Adipose tissue (tissue), 3 donors: ENCODE measurements around the gene CAV1. TPM values are rescaled to one million over a fixed set of nuclear protein-coding genes. Genes with fewer than 3 reads are reported as not detected.
"Not testable (repeated sequence)": the region's sequence is repeated elsewhere in the genome, so short reads cannot be mapped to it uniquely, and the experiment has no call there.

Experiments used
- H3K27ac ChIP-seq: one replicate; pipeline ENCODE4 v1.5.1; 2013; ENCODE audit warnings: low read depth, low read length
- WGBS, 3 donors: extraction: QIAGEN DNeasy Blood & Tissue Kit; methylation state at CpG; one replicate each; pipeline ENCODE4 v1.1.7; 2013; 5-methylcytosine and 5-hydroxymethylcytosine counted together
- polyA plus RNA-seq, 3 donors: library from polyadenylated mRNA; stranded (reverse); fragments of 200-250 nt; gene quantifications; one replicate each; pipeline ENCODE4 v1.2.3, GENCODE V29; 2013
- donor health status: healthy with polysubstance abuse.
- donor health status: Bipolar disorder and iron deficiency.
- donor health status: healthy.

Gene CAV1
- polyA plus RNA-seq, result 100 to 1,000 TPM in 2 of 3 donors, 10 to 100 TPM in 1; 41.4 to 407 (median 203) TPM

- 1 to 2% (median 1%) methylated on average over 41 to 42 of the region's 42 CpGs for WGBS, 3 donors
- peak within 1 kb of the TSS; percentile 53 for H3K27ac ChIP-seq
Measured at GRCh38 chr7:116524609-116525297, at the start of gene CAV1. Gene CAV1 (plus strand): TSS chr7:116525036. CDS start chr7:116525063, 27 bp downstream.

GRCh38 chr7:116477625-116478024 is 47.2 kb upstream of the CAV1 start:
- no peak overlapping the region for H3K27ac ChIP-seq
- WGBS, 3 donors, result 94 to 100% (median 95%) methylated on average over 1 of the region's 1 CpG

- 74 to 81% (median 75%) methylated on average over 2 of the region's 2 CpGs for WGBS, 3 donors
Measured at GRCh38 chr7:116478834-116479233, 46.0 kb upstream of the CAV1 start.

GRCh38 chr7:116483271-116483942 is 41.4 kb upstream of the CAV1 start:
- 81 to 86% (median 85%) methylated on average over 2 of the region's 2 CpGs for WGBS, 3 donors
- no peak overlapping the region for H3K27ac ChIP-seq

More at GRCh38 chr7:116478834-116479233, 46.0 kb upstream of the CAV1 start:
- no peak overlapping the region for H3K27ac ChIP-seq

GRCh38 chr7:116484389-116484788 is 40.4 kb upstream of the CAV1 start:
- not testable (repeated sequence) for H3K27ac ChIP-seq
- WGBS, 3 donors, result 94 to 96% (median 96%) methylated on average over 4 of the region's 4 CpGs

- 85 to 88% (median 88%) methylated on average over 5 of the region's 5 CpGs for WGBS, 3 donors
Measured at GRCh38 chr7:116487907-116488521, 36.8 kb upstream of the CAV1 start.

GRCh38 chr7:116490351-116490750 is 34.5 kb upstream of the CAV1 start:
- 76 to 80% (median 79%) methylated on average over 2 of the region's 2 CpGs for WGBS, 3 donors

More at GRCh38 chr7:116487907-116488521, 36.8 kb upstream of the CAV1 start:
- H3K27ac ChIP-seq, result no peak overlapping the region

GRCh38 chr7:116491887-116492653 is 32.8 kb upstream of the CAV1 start:
- H3K27ac ChIP-seq, result no peak overlapping the region
- WGBS, 3 donors, result 59 to 76% (median 67%) methylated on average over 3 of the region's 3 CpGs

More at GRCh38 chr7:116490351-116490750, 34.5 kb upstream of the CAV1 start:
- no peak overlapping the region for H3K27ac ChIP-seq

- H3K27ac ChIP-seq, result no peak overlapping the region
- 88 to 95% (median 92%) methylated on average over 3 of the region's 3 CpGs for WGBS, 3 donors
Measured at GRCh38 chr7:116492654-116493109, 32.2 kb upstream of the CAV1 start.

GRCh38 chr7:116493449-116493848 is 31.4 kb upstream of the CAV1 start:
- WGBS, 3 donors, result 22 to 64% (median 43%) methylated on average over 1 of the region's 1 CpG
- H3K27ac ChIP-seq, result no peak overlapping the region

GRCh38 chr7:116494472-116494871 is 30.4 kb upstream of the CAV1 start:
- 66 to 95% (median 75%) methylated on average over 2 of the region's 2 CpGs for WGBS, 3 donors
- no peak overlapping the region for H3K27ac ChIP-seq

GRCh38 chr7:116495736-116496135 is 29.1 kb upstream of the CAV1 start:
- 63 to 97% (median 84%) methylated on average over 1 of the region's 1 CpG for WGBS, 3 donors
- H3K27ac ChIP-seq, result no peak overlapping the region

- no peak overlapping the region for H3K27ac ChIP-seq
Measured at GRCh38 chr7:116496653-116497052, 28.2 kb upstream of the CAV1 start.

GRCh38 chr7:116497708-116498107 is 27.1 kb upstream of the CAV1 start:
- 86 to 89% (median 86%) methylated on average over 1 of the region's 1 CpG for WGBS, 3 donors
- H3K27ac ChIP-seq, result no peak overlapping the region

More at GRCh38 chr7:116496653-116497052, 28.2 kb upstream of the CAV1 start:
- 94 to 97% (median 96%) methylated on average over 6 of the region's 6 CpGs for WGBS, 3 donors

- peak within 1 kb of the TSS; percentile 89 for H3K27ac ChIP-seq
- WGBS, 3 donors, result 3 to 4% (median 4%) methylated on average over 55 to 85 of the region's 86 CpGs
Measured at GRCh38 chr7:116499168-116500077, 25.4 kb upstream of the CAV1 start, which contains the start of gene CAV2. Gene CAV2 (plus strand): TSS chr7:116499738. CDS start chr7:116499782, 44 bp downstream.

- 5 to 20% (median 7%) methylated on average over 36 of the region's 36 CpGs for WGBS, 3 donors
- H3K27ac ChIP-seq, result peak overlapping the region; percentile 89
Measured at GRCh38 chr7:116500078-116500853, 24.6 kb upstream of the CAV1 start.
